ENCODE data around the gene PPP1R7.

PPP1R7 gene

GRCh38 chr2:241110607-241111439 lies 39.4 kb upstream of the PPP1R7 start:
- Histone ChIP-seq H3K27ac (ENCODE audit: extremely low read depth, low read depth, low read length) (no peak overlapping the region), H3K9me3 (ENCODE audit: control insufficient read depth, insufficient read depth, low read depth, low read length) (no peaks in the 10 kb centered on the region), H3K4me1 (ENCODE audit: control insufficient read depth, insufficient read depth, low read length) (no peaks in the 10 kb centered on the region), H3K4me3 (ENCODE audit: low read depth, low read length) (no peak overlapping the region), H3K36me3 (ENCODE audit: control insufficient read depth in 2 of 2, insufficient read depth in 1 of 2, low read length in 2 of 2) (peaks cover 5 to 73% of the 10 kb centered on the region in 2 experiments; a peak in 2 of 3 replicates)
- TF ChIP-seq SCRT2 (tag by site-specific recombination; IDR thresholded peaks at IDR 0.05) (no peak), ZNF48 (tag by site-specific recombination; IDR thresholded peaks at IDR 0.05) (no peak), ZNF510 (tag by site-specific recombination; IDR thresholded peaks at IDR 0.05; ENCODE audit: insufficient replicate concordance) (no peak), ZNF23 (tag by site-specific recombination; IDR thresholded peaks at IDR 0.05; ENCODE audit: borderline replicate concordance) (no peak), GLI4 (tag by site-specific recombination; IDR thresholded peaks at IDR 0.05) (no peak), ZNF280C (tag by site-specific recombination; IDR thresholded peaks at IDR 0.05) (no peak), ZNF571 (tag by site-specific recombination; IDR thresholded peaks at IDR 0.05) (no peak), OVOL3 (tag by site-specific recombination; IDR thresholded peaks at IDR 0.05) (no peak), ZNF416 (tag by site-specific recombination; IDR thresholded peaks at IDR 0.05) (no peak), ZNF362 (tag by site-specific recombination; IDR thresholded peaks at IDR 0.05) (no peak), SETDB1 (IDR thresholded peaks at IDR 0.05; ENCODE audit: insufficient read length, low read length) (no peak), PRDM6 (tag by site-specific recombination; IDR thresholded peaks at IDR 0.05) (no peak), ZNF837 (tag by site-specific recombination; IDR thresholded peaks at IDR 0.05) (no peak), ZBTB7A (tag by site-specific recombination; IDR thresholded peaks at IDR 0.05; ENCODE audit: low read depth) (no peak), HOXD13 (CRISPR knock-in tag; IDR thresholded peaks at IDR 0.05; ENCODE audit: borderline replicate concordance) (no peak), ZNF37A (tag by site-specific recombination; IDR thresholded peaks at IDR 0.05) (no peak)
- CTCF ChIA-PET = no interaction called here
- POLR2A ChIA-PET = interaction anchor here (1.3 kb wide), 1 partner anchor 38 kb away, joined by 3 read pairs; the partner anchor contains the start of gene PASK

- CTCF ChIA-PET = no interaction called here
- POLR2A ChIA-PET = no interaction called here
- no peak overlapping the region for H3K4me3 ChIP-seq (ENCODE audit: low read depth, low read length)
- no peaks in the 10 kb centered on the region for H3K4me1 ChIP-seq (ENCODE audit: control insufficient read depth, insufficient read depth, low read length)
- H3K27ac ChIP-seq (ENCODE audit: extremely low read depth, low read depth, low read length) = no peak overlapping the region
- H3K9me3 ChIP-seq (ENCODE audit: control insufficient read depth, insufficient read depth, low read depth, low read length) = no peaks in the 10 kb centered on the region
- H3K36me3 ChIP-seq (ENCODE audit: control insufficient read depth in 2 of 2, insufficient read depth in 1 of 2, low read length in 2 of 2) = peaks cover 5 to 77% of the 10 kb centered on the region in 2 experiments; a peak in 2 of 3 replicates
- TF ChIP-seq ZBTB21 (tag by site-specific recombination; IDR thresholded peaks at IDR 0.05) (no peak), KLF1 (tag by site-specific recombination; IDR thresholded peaks at IDR 0.05) (no peak), ZNF140 (tag by site-specific recombination; IDR thresholded peaks at IDR 0.05) (no peak), ZNF16 (tag by site-specific recombination; IDR thresholded peaks at IDR 0.05; ENCODE audit: low read depth) (no peak), WT1 (tag by site-specific recombination; IDR thresholded peaks at IDR 0.05) (no peak), ELK4 (IDR thresholded peaks at IDR 0.05; ENCODE audit: borderline replicate concordance, low read depth, low read length) (no peak), ZNF529 (tag by site-specific recombination; IDR thresholded peaks at IDR 0.05; ENCODE audit: insufficient replicate concordance) (no peak), ZNF791 (tag by site-specific recombination; IDR thresholded peaks at IDR 0.05) (no peak), INSM2 (tag by site-specific recombination; IDR thresholded peaks at IDR 0.05) (no peak)
Observed at GRCh38 chr2:241111440-241111805, 38.8 kb upstream of the PPP1R7 start.
